ENCODE data around the gene FAIM2.

FAIM2 gene

GRCh38 chr12:49824416-49824815 lies 79.3 kb downstream of the FAIM2 start (continued):
- TF ChIP-seq ZSCAN5A (tag by site-specific recombination; IDR thresholded peaks at IDR 0.05) (no peak), BCL11A (tag by site-specific recombination; IDR thresholded peaks at IDR 0.05; ENCODE audit: low read depth) (no peak), KLF10 (tag by site-specific recombination; IDR thresholded peaks at IDR 0.05) (no peak), ZFP37 (tag by site-specific recombination; IDR thresholded peaks at IDR 0.05) (no peak)

DNA sequence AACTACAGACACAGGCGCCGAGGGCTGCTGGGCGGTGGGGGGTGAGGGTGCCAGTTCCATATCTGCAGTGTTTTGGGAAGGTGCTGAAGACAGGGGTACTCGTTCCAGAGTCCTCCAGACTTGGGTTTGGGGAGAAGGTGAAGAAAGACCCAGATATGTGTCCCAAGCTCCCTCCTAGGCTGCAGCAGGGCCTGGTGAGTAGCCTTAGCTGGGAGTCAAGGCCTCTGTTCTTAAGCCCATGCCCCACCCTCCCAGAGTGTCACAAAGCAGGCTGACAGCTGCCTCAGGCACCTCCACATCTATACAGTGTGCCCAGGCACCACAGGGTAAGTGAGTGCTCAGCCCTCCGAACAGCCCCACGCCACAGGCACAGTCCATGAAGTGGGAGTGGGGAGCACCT lies 79.7 kb downstream of the FAIM2 start:
- Histone ChIP-seq H3K4me3 (ENCODE audit: low read depth, low read length) (no peak overlapping the region), H3K4me1 (ENCODE audit: control insufficient read depth, insufficient read depth, low read length) (peaks cover 18% of the 10 kb centered on the region; the same call in 1 of the 2 replicates), H3K9me3 (ENCODE audit: control insufficient read depth, insufficient read depth, low read depth, low read length) (no peaks in the 10 kb centered on the region), H3K36me3 (ENCODE audit: control insufficient read depth in 2 of 2, insufficient read depth in 1 of 2, low read length in 2 of 2) (peaks cover 4 to 32% of the 10 kb centered on the region in 2 experiments; a peak in 2 of 3 replicates), H3K27ac (ENCODE audit: extremely low read depth, low read depth, low read length) (no peak overlapping the region)
- TF ChIP-seq ZNF585B (tag by site-specific recombination; IDR thresholded peaks at IDR 0.05) (no peak), ZSCAN5A (tag by site-specific recombination; IDR thresholded peaks at IDR 0.05) (no peak), ZNF521 (tag by site-specific recombination; IDR thresholded peaks at IDR 0.05) (no peak), ZNF10 (tag by site-specific recombination; IDR thresholded peaks at IDR 0.05) (no peak), ZNF621 (tag by site-specific recombination; IDR thresholded peaks at IDR 0.05) (no peak), ZNF324 (tag by site-specific recombination; IDR thresholded peaks at IDR 0.05) (no peak), ZNF311 (tag by site-specific recombination; IDR thresholded peaks at IDR 0.05; ENCODE audit: borderline replicate concordance) (no peak), ZNF704 (tag by site-specific recombination; IDR thresholded peaks at IDR 0.05) (no peak), ZNF549 (tag by site-specific recombination; IDR thresholded peaks at IDR 0.05) (no peak), ZBTB48 (tag by site-specific recombination; IDR thresholded peaks at IDR 0.05) (no peak), OVOL3 (tag by site-specific recombination; IDR thresholded peaks at IDR 0.05) (no peak), SETDB1 (IDR thresholded peaks at IDR 0.05; ENCODE audit: insufficient read length, low read length) (no peak), KLF7 (tag by site-specific recombination; IDR thresholded peaks at IDR 0.05; ENCODE audit: borderline replicate concordance) (no peak), PATZ1 (tag by site-specific recombination; IDR thresholded peaks at IDR 0.05) (no peak), ZNF155 (tag by site-specific recombination; IDR thresholded peaks at IDR 0.05) (no peak)
- TF ChIP-seq, protein P1, sequence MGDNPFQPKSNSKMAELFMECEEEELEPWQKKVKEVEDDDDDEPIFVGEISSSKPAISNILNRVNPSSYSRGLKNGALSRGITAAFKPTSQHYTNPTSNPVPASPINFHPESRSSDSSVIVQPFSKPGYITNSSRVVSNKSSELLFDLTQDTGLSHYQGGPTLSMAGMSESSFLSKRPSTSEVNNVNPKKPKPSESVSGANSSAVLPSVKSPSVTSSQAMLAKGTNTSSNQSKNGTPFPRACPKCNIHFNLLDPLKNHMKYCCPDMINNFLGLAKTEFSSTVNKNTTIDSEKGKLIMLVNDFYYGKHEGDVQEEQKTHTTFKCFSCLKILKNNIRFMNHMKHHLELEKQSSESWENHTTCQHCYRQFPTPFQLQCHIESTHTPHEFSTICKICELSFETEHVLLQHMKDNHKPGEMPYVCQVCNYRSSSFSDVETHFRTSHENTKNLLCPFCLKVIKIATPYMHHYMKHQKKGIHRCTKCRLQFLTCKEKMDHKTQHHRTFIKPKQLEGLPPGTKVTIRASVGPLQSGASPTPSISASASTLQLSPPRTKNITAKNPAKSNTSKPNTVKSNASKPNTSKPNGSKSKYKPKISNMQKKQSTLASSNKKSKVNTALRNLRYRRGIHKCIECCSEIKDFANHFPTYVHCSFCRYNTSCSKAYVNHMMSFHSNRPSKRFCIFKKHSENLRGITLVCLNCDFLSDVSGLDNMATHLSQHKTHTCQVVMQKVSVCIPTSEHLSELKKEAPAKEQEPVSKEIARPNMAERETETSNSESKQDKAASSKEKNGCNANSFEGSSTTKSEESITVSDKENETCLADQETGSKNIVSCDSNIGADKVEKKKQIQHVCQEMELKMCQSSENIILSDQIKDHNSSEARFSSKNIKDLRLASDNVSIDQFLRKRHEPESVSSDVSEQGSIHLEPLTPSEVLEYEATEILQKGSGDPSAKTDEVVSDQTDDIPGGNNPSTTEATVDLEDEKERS (tag by site-specific recombination; IDR thresholded peaks at IDR 0.05) = no peak
- POLR2A ChIA-PET = no interaction called here
- CTCF ChIA-PET = interaction anchor here (0.7 kb wide), 1 partner anchor 225 kb away, joined by 3 read pairs; no protein-coding TSS in a partner anchor

All from HEK293 (cell line).